OCI-M2 (cell line): Measurements from ENCODE around the gene SAMD5.

Experiments
- DNase-seq: peaks from one replicate; lab custom pipeline; 2025; ENCODE audit not compliant: unreplicated experiment; lab: John Stamatoyannopoulos, UW

The SAMD5 gene

GRCh38 chr6:147564556-147564955 is 56.1 kb downstream of the SAMD5 start:
- no peak for DNase-seq

GRCh38 chr6:147566244-147566898 is 57.9 kb downstream of the SAMD5 start:
- DNase-seq = no peak

DNA sequence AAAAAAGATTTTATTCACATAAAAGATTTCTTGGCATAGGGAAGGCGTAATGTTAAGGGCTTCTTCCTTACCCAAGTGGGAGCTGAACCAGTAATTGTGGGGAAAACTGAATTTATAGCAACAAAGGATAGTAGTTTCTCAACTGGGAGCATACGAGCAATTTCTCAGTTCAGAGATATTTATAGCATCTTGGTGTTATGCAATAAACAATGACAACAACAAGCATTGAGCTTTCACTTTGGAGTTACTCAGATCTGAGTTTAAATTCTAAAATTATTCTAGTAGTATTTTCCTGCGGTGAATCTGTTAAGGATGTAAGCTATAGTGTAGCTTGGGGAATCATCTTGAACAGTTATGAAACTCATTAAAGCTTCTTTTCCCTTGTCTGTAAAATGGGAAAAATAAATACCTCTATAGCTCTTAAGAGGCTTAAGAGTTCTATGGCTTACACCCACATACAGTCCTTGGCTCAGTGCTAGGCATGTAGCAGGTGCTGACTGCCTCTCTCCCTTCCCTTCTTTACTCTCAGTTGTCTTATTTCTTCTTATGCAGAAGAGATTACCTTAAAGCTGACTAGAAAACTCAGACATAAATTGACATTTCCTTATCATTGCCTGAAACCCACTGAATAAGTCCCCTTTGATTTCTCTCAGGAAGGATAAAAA is 58.8 kb downstream of the SAMD5 start:
- no peak for DNase-seq

GRCh38 chr6:147569788-147570187 is 61.3 kb downstream of the SAMD5 start:
- DNase-seq = no peak

DNA sequence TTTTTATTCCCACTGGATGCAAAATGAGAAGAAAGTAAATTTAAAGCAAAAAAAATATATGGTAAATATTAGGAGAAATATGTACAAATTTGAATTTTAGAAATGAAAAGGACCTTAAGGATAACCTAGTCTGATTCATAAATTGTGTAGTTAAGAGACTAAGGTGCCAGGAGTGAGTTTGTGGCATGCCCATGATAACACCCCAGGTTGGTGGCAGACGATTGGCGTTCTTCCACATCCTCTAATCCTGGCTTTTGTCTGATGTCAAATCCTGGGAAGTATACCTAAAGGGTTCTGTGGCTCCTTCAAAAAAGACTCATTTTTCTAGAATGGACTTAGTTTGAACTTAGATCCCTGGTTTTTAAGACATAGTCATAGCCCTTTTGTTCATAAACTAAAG is 62.2 kb downstream of the SAMD5 start:
- no peak for DNase-seq

GRCh38 chr6:147577488-147577887 is 69.0 kb downstream of the SAMD5 start:
- DNase-seq = no peak

DNA sequence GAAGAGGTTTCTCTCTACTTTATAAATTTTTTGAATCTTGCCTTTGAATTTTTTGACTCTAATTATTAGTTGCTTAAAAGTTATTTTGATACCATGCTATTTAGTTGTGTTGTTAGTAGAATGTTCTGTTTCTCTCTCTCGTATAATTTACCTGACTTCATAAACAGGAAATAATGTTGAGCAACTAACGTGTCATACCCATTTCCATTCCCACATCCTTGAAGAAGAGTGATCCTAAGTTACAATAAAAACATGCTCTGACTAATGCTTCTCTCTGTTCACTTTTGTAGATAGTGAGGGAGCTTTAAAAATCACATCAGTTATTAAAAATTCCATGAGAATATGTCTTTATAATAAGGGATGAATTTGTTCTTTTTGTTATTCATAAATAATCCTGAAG is 69.7 kb downstream of the SAMD5 start:
- no peak for DNase-seq

DNA sequence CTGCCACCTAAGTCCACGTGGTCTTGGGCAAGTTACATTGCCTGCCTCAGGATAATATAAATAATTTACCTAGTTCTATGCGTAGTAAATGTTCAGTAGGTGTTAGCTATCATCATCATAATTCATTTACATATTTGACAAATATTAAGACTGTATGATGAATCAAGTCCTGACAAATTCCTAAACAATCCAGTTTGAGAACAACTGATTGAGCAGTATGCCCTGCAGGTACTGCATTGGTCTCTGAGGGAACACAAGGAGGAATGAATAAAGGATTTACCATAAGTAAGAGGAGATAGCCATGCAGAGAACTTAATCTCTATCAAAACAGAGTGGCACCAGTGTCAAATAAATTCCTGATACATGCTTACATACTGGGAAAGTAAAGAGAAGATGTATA is 70.4 kb downstream of the SAMD5 start:
- no peak for DNase-seq

DNA sequence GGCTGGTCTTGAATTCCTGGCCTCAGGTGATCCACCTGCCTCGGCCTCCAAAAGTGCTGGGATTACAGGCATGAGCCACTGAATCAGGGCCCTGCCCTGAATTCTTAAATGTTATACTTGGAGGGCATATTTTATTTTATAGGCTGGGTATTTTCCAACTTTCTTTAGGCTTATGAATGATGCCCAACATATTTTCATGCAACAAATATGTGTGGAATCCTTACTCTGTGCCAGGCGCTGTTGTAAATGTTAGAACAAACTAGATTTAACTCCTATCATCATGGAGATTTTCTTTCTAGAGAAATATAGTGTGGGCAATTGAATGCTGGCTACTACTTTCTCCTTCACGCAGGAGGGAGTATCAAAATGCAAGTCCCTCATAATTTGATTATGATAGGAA is 71.2 kb downstream of the SAMD5 start:
- no peak for DNase-seq

DNA sequence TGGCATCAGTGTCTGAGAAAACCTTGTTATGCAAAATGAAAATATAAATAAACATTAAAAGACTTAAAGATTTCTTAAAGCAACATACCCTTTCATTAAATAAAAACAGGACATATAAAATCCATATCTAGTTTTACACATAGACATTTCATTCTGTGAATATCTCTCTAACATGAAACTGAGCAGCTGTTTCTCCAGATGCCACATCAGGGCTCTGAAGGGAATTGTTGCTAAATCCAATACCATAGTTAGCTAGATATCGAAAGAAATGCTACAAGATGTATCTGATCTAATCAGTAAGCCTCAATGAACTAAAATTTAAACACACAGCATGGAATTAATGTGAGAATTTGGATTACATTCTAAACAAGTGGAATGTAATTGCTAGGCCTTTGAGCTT is 74.5 kb downstream of the SAMD5 start:
- no peak for DNase-seq

DNA sequence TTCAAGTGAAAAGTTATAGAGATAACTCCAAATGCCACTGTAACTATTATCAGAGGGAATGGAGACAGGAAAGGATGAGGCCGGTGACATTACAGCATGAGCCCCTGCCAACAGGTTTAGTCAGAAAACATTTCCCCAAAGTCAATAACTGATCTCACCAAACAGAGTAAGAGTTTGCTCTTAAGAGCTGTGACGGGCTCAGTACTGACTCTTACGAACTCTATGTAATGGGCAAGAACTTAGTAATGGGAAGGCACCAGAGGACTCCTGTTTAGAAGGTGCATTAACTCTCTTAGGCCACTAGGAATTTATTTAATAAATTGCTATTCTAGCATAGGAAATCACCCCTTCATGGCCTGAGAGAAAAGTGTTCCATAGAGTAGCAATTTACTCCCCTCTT is 76.8 kb downstream of the SAMD5 start:
- no peak for DNase-seq

- DNase-seq = no peak
These were observed 77.6 kb downstream of the SAMD5 start for GRCh38 chr6:147586044-147586443.

DNA sequence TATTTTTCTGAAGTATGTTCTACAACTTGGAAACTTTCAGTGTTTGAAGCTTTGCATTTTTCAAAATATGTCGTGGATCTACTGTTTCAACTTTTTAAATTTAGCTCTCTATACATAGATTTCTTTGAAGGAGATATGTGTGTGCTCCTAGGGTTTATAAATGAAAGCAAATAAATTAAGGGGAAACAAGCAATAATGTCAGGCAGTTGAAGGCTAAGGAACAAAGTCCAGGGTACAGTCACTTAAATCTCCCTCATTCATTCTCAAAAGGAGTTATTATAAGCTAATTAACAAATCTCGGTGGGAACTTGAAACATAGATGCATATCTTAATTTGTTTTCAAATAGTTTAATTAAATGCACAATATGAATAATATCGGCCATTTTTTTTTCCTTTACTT is 79.4 kb downstream of the SAMD5 start:
- no peak for DNase-seq

GRCh38 chr6:147588469-147588868 is 80.0 kb downstream of the SAMD5 start:
- DNase-seq = no peak

DNA sequence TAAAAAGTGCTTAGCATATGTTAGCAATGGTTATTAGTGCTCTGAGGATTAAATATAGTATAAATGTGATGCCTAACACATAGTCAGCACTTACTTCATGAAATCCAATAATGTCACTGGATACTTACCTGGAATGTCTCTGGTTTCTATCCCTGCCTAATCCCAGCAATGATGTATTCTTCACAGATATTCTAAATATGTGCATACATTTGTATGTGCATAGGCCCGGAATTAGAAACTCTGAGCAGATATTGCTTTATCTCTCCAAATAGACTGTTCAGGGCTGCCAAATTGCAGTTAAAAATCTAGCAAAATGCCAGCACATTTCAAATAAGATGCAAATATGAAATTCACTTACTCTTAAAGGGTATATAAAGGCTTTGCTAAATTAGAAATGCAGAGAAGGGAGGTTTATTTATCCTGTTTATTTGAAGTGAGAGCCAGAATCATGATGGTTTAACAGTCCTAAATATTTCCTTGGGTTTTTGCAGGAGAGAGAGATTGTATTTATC is 81.3 kb downstream of the SAMD5 start:
- DNase-seq = no peak

- no peak for DNase-seq
These were observed 87.5 kb downstream of the SAMD5 start for GRCh38 chr6:147595961-147596360.

DNA sequence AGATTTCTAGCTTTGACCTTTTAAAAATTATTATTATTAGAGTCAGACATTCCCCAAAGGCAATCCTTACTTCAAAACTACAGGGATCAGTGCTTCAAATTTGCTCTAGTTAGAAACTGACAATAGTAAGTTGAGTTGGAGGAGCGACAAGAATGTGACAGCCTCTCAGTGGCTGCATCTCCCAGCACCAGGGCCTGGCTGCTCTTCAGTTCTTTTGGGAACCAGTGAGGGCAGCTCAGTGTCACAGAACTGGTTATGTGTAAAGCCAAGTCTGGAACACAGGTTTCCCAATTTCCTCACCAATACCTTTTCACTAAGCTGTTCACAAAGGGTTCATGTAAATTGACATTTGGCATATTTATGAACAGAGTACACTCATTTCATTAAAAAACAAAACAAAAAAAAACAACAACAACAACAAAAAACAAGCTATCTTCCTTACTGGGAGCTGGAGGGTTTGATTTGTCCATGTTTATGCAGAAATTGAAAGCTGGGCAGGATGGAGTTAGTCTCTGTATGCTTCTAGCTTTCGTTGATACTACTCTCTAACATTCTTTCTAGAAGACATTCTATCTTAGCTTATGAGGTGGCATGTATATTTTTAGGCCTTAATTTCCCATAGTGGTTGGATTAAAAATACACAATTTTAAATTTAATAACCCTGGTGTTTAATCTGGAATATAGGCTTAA is 95.0 kb downstream of the SAMD5 start:
- no peak for DNase-seq

DNA sequence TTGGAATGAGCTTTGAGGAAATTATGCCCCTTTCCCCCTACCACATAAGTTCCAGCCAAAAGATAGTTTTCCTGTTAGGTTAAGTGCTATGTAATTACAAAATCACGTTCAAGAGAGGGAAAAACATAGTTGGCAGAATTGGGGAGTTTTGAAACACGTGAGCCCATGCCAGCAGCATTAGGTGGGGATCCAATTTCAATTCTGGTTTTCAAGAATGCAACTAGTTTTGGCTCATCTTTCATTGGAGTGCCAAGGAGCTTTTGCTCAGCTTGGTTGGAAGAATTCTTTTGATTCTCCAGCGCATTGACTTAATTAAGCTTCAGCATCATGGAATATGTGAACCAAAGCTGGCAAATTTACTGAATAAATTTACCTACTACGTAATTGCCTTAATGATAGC is 95.9 kb downstream of the SAMD5 start:
- no peak for DNase-seq

DNA sequence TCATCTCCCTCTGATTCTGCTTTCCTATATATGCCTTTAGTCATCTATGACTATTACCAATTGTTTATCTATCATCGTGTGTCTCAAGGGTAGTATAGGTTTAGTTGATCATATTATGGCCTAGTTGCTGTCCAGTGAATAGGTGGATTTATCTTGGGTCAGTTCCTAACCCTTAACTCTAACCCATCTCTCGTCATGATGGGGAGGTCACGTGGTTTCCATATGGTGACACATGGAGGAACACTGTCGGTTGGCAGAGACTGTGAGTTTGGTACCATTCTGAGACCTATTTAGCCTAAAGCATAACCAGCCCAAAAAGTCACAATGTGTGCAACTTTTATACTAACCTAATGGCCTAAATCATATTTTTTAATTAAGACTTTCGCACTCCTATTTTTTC is 103.5 kb downstream of the SAMD5 start:
- no peak for DNase-seq

DNA sequence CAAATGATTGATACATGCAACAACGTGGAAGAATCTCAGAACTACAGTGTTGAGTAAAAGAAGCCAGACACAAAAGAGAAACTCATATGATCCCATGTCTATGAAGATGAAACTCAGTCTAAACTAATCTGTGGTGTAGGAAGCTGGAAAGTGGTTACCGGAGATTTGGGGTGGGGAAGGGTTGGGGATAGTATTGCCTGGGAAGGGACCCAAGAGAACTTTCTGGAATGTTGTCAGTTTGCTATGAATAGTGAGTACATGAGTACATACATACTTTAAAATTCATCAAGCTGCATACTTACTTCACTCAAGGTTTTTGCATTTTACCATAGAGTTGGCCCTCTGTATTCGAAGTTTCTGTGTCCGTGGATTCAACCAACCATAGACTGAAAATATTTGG is 106.0 kb downstream of the SAMD5 start:
- DNase-seq = no peak

- no peak for DNase-seq
These were observed 107.4 kb downstream of the SAMD5 start for GRCh38 chr6:147615659-147616456.
